Stimulated activated CD4-positive, alpha-beta T cell treated with anti-CD3 and anti-CD28 coated beads, TNF-alpha, amount 100 ng/mL, for 4 hours (primary cell): Measurements from ENCODE around the gene HSD17B3.
A peak's percentile ranks its signal among the peaks of the same experiment; 100 is the strongest.
"Not testable (repeated sequence)": the region's sequence is repeated elsewhere in the genome, so short reads cannot be mapped to it uniquely, and the experiment has no call there.

Experiments
- DNase-seq, 3 experiments: peaks; one replicate each; pipeline ENCODE4 v3.0.0-alpha.2; 2020; ENCODE audit warnings: low read depth in 3 of 3

HSD17B3 gene

GRCh38 chr9:96302021-96302420 is at the start of gene HSD17B3:
HSD17B3 (minus strand) TSS chr9:96302176; CDS start chr9:96302104, 72 bp downstream.
- no peak for DNase-seq

- no peak for DNase-seq
Observed at GRCh38 chr9:96350866-96351265, 48.9 kb upstream of the HSD17B3 start.

- DNase-seq: no peak
Observed at GRCh38 chr9:96348261-96348660, 46.3 kb upstream of the HSD17B3 start.

GRCh38 chr9:96345551-96345950 is 43.6 kb upstream of the HSD17B3 start:
- no peak for DNase-seq

- DNase-seq: no peak
Observed at GRCh38 chr9:96344458-96345180, 42.6 kb upstream of the HSD17B3 start.

- no peak for DNase-seq
Observed at GRCh38 chr9:96343515-96344360, 41.8 kb upstream of the HSD17B3 start.

- no peak for DNase-seq
Observed at GRCh38 chr9:96342571-96343245, 40.7 kb upstream of the HSD17B3 start.

- DNase-seq: no peak
Observed at GRCh38 chr9:96340707-96341106, 38.7 kb upstream of the HSD17B3 start.

- no peak for DNase-seq
Observed at GRCh38 chr9:96338299-96338698, 36.3 kb upstream of the HSD17B3 start.

GRCh38 chr9:96333958-96334357 is 32.0 kb upstream of the HSD17B3 start:
- no peak for DNase-seq

GRCh38 chr9:96331236-96331947 is 29.4 kb upstream of the HSD17B3 start:
- DNase-seq: no peak

- DNase-seq: peak in 2 of 3 experiments; percentile 3 to 24
Observed at GRCh38 chr9:96327694-96328352, 25.8 kb upstream of the HSD17B3 start.

- DNase-seq: no peak
Observed at GRCh38 chr9:96323169-96323568, 21.2 kb upstream of the HSD17B3 start.

- not testable (repeated sequence) for DNase-seq
Observed at GRCh38 chr9:96322736-96323135, 20.8 kb upstream of the HSD17B3 start.

GRCh38 chr9:96322210-96322609 is 20.2 kb upstream of the HSD17B3 start:
- not testable (repeated sequence) for DNase-seq

- DNase-seq: no peak
Observed at GRCh38 chr9:96321515-96321914, 19.5 kb upstream of the HSD17B3 start.

GRCh38 chr9:96320749-96321280 is 18.8 kb upstream of the HSD17B3 start:
- DNase-seq: no peak

- no peak for DNase-seq
Observed at GRCh38 chr9:96318921-96319565, 17.1 kb upstream of the HSD17B3 start.

GRCh38 chr9:96317335-96317980 is 15.5 kb upstream of the HSD17B3 start:
- DNase-seq: peak in 2 of 3 experiments; percentile 6 to 13

GRCh38 chr9:96309850-96310249 is 7.9 kb upstream of the HSD17B3 start:
- no peak for DNase-seq
